Caco-2 (cell line): ENCODE data around the gene OR10G2. TPM values are rescaled to one million over a fixed set of nuclear protein-coding genes. Genes with fewer than 3 reads are reported as not detected.

Experiments used
- BruUV-seq: library from RNA; stranded (reverse); fragments of 400-500 nt; replicated peaks from 2 replicates; lab custom pipeline; 2021; lab: Mats Ljungman, UMichigan
- CTCF ChIA-PET: fragments of 300-600 bp; sonication (Branson Sonifier 250); formaldehyde crosslinking; loops from one replicate; lab custom pipeline; 2022; ENCODE audit warnings: antibody characterized with exemption; lab: Charles Lee
- POLR2A ChIA-PET: fragments of 300-600 bp; sonication (Branson Sonifier 250); formaldehyde crosslinking; loops from one replicate; lab custom pipeline; 2022; ENCODE audit warnings: antibody characterized with exemption; lab: Charles Lee
- DNase-seq, 2 experiments: peaks; one replicate each; pipeline versions ENCODE4 v3.0.0 to v3.0.0-alpha.2; 2020 to 2022
- H3K27me3 ChIP-seq: replicated peaks from 2 replicates; pipeline ENCODE4 v1.6.0; 2011; ENCODE audit warnings: low read length; ENCODE audit not compliant: control insufficient read depth, insufficient read depth
- H3K36me3 ChIP-seq: 2 replicates; pipeline ENCODE4 v1.5.1; 2011; ENCODE audit warnings: low read length; ENCODE audit not compliant: control insufficient read depth, insufficient read depth
- H3K4me1 ChIP-seq: fragments of 250-450 bp; sonication (Bioruptor Pico); 2 replicates; pipeline ENCODE4 v1.5.1; 2020; ENCODE audit warnings: mild to moderate bottlenecking
- H3K4me3 ChIP-seq: 2 replicates; pipeline ENCODE4 v1.5.1; 2011; ENCODE audit warnings: low read depth, mild to moderate bottlenecking, control low read depth, low read length
- H3K9me3 ChIP-seq: fragments of 250-450 bp; sonication (Bioruptor Pico); 2 replicates; pipeline ENCODE4 v1.5.1; 2020; ENCODE audit warnings: mild to moderate bottlenecking, moderate library complexity
- H3K27ac Mint-ChIP-seq: one replicate; pipeline ENCODE4 v1.8.0; 2022; ENCODE audit warnings: mixed read lengths; ENCODE audit not compliant: unreplicated experiment
- H3K27me3 Mint-ChIP-seq: one replicate; pipeline ENCODE4 v1.8.0; 2022; ENCODE audit warnings: mixed read lengths; ENCODE audit not compliant: insufficient read depth, unreplicated experiment
- H3K36me3 Mint-ChIP-seq: one replicate; pipeline ENCODE4 v1.8.0; 2022; ENCODE audit warnings: mild to moderate bottlenecking, mixed read lengths; ENCODE audit not compliant: insufficient read depth, unreplicated experiment
- H3K4me1 Mint-ChIP-seq: one replicate; pipeline ENCODE4 v1.8.0; 2022; ENCODE audit warnings: low read depth, mixed read lengths; ENCODE audit not compliant: unreplicated experiment
- H3K4me3 Mint-ChIP-seq: one replicate; pipeline ENCODE4 v1.8.0; 2022; ENCODE audit warnings: mild to moderate bottlenecking, moderate library complexity, mixed read lengths; ENCODE audit not compliant: unreplicated experiment
- H3K9me3 Mint-ChIP-seq: one replicate; pipeline ENCODE4 v1.8.0; 2022; ENCODE audit warnings: mixed read lengths; ENCODE audit not compliant: unreplicated experiment
- CTCF ChIP-seq, 2 experiments: fragments of 200-600 bp in 1 of 2; IDR thresholded peaks; 1 replicate in 1 of 2; 2 replicates in 1 of 2; pipeline versions ENCODE4 v1.5.1 to v1.8.0; 2011 to 2022; ENCODE audit warnings: antibody characterized with exemption in 1 of 2, control low read depth in 1 of 2, inconsistent platforms in 1 of 2, low read depth in 1 of 2, low read length in 1 of 2, mild to moderate bottlenecking in 1 of 2, moderate library complexity in 1 of 2; ENCODE audit not compliant: insufficient read depth in 1 of 2, severe bottlenecking in 1 of 2, unreplicated experiment in 1 of 2
- intact Hi-C: fragments of 100-400 bp; cut with micrococcal nuclease; formaldehyde crosslinking; loops from one replicate; pipeline ENCODE4 v1.10.0; 2022; ENCODE audit not compliant: unreplicated experiment
- total RNA-seq: library from RNA; stranded (reverse); gene quantifications from 2 replicates; pipeline ENCODE4 v1.2.3, GENCODE V29; 2022

Gene OR10G2
- total RNA-seq, 1 experiment from 2014 or later: not detected

GRCh38 chr14:21673718-21674117 lies 39.0 kb upstream of the OR10G2 start, which contains the start of gene OR4E1:
Gene OR4E1 (minus strand): TSS chr14:21673818. CDS start chr14:21670935, 2,883 bp downstream.
- H3K27ac Mint-ChIP-seq: no peak within 1 kb of the TSS
- intact Hi-C loops: no loop called here
- H3K27me3 ChIP-seq: no peaks in the 10 kb centered on the region
- H3K4me3 Mint-ChIP-seq: no peak within 1 kb of the TSS
- H3K4me1 Mint-ChIP-seq: peaks cover 15% of the 10 kb centered on the region
- POLR2A ChIA-PET: no interaction called here
- no peaks in the 10 kb centered on the region for H3K36me3 Mint-ChIP-seq
- TF ChIP-seq CTCF (IDR thresholded peaks at IDR 0.05; ENCODE audit: insufficient read depth in 1 of 2, low read depth in 1 of 2, low read length in 1 of 2, severe bottlenecking in 1 of 2, unreplicated experiment in 1 of 2): no peak
- BruUV-seq: no TSS peak
- peaks cover 7% of the 10 kb centered on the region for H3K9me3 ChIP-seq
- CTCF ChIA-PET: interaction anchor here (0.6 kb wide), 1 partner anchor 1058 kb away, joined by 4 read pairs; no protein-coding TSS in a partner anchor
- no peak for DNase-seq
- no peak within 1 kb of the TSS for H3K4me3 ChIP-seq
- H3K27me3 Mint-ChIP-seq: no peaks in the 10 kb centered on the region
- H3K36me3 ChIP-seq: no peaks in the 10 kb centered on the region
- peaks cover 22% of the 10 kb centered on the region for H3K9me3 Mint-ChIP-seq
- H3K4me1 ChIP-seq: peaks cover 12% of the 10 kb centered on the region

GRCh38 chr14:21672116-21672515 lies 37.4 kb upstream of the OR10G2 start:
- Histone ChIP-seq H3K27me3 (no peaks in the 10 kb centered on the region), H3K4me1 (peaks cover 16% of the 10 kb centered on the region), H3K4me3 (no peak overlapping the region), H3K36me3 (no peaks in the 10 kb centered on the region), H3K9me3 (peaks cover 7% of the 10 kb centered on the region)
- intact Hi-C loops: no loop called here
- no peak for DNase-seq
- Mint-ChIP-seq H3K27me3 (no peaks in the 10 kb centered on the region), H3K9me3 (peaks cover 10% of the 10 kb centered on the region), H3K27ac (no peak overlapping the region), H3K36me3 (no peaks in the 10 kb centered on the region), H3K4me1 (peaks cover 17% of the 10 kb centered on the region), H3K4me3 (no peak overlapping the region)
- no TSS peak for BruUV-seq
- TF ChIP-seq CTCF (IDR thresholded peaks at IDR 0.05; ENCODE audit: insufficient read depth in 1 of 2, low read depth in 1 of 2, low read length in 1 of 2, severe bottlenecking in 1 of 2, unreplicated experiment in 1 of 2): no peak
- ChIA-PET CTCF (no interaction called here), POLR2A (interaction anchor here (0.5 kb wide), 1 partner anchor 195 kb away, joined by 4 read pairs; the partner anchor contains the start of genes RAB2B and TOX4)

DNA sequence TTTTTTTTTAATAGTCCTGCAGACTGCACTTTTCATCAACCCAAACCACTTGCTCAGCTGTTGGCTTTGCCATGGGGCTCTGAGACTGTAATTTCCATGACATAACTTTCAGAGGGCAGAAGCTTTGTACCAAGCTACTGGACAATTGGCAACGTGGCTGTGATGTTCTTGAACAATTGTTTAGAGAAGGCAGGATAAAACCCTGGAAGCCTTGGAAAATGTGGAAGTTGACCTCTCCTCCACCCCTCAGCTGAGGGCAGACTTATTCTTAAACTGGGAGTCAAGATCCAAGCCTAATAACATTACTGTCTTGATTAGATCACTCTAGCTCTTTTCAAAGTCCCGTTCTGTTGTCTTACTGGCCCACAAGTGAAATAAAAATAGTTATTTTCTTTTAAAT lies 36.6 kb upstream of the OR10G2 start:
- Mint-ChIP-seq H3K9me3 (peaks cover 10% of the 10 kb centered on the region), H3K36me3 (no peaks in the 10 kb centered on the region), H3K27me3 (no peaks in the 10 kb centered on the region), H3K4me3 (no peak overlapping the region), H3K27ac (no peak overlapping the region), H3K4me1 (peaks cover 17% of the 10 kb centered on the region)
- intact Hi-C loops: no loop called here
- H3K36me3 ChIP-seq: no peaks in the 10 kb centered on the region
- CTCF ChIA-PET: no interaction called here
- POLR2A ChIA-PET: no interaction called here
- TF ChIP-seq CTCF (IDR thresholded peaks at IDR 0.05; ENCODE audit: insufficient read depth in 1 of 2, low read depth in 1 of 2, low read length in 1 of 2, severe bottlenecking in 1 of 2, unreplicated experiment in 1 of 2): no peak
- peaks cover 16% of the 10 kb centered on the region for H3K4me1 ChIP-seq
- BruUV-seq: no TSS peak
- DNase-seq: no peak
- no peak overlapping the region for H3K4me3 ChIP-seq
- H3K27me3 ChIP-seq: no peaks in the 10 kb centered on the region
- H3K9me3 ChIP-seq: peaks cover 7% of the 10 kb centered on the region
